Measurements from ENCODE around the gene TUBB.
"Not testable (repeated sequence)": the region's sequence is repeated elsewhere in the genome, so short reads cannot be mapped to it uniquely, and the experiment has no call there.

TUBB gene

DNA sequence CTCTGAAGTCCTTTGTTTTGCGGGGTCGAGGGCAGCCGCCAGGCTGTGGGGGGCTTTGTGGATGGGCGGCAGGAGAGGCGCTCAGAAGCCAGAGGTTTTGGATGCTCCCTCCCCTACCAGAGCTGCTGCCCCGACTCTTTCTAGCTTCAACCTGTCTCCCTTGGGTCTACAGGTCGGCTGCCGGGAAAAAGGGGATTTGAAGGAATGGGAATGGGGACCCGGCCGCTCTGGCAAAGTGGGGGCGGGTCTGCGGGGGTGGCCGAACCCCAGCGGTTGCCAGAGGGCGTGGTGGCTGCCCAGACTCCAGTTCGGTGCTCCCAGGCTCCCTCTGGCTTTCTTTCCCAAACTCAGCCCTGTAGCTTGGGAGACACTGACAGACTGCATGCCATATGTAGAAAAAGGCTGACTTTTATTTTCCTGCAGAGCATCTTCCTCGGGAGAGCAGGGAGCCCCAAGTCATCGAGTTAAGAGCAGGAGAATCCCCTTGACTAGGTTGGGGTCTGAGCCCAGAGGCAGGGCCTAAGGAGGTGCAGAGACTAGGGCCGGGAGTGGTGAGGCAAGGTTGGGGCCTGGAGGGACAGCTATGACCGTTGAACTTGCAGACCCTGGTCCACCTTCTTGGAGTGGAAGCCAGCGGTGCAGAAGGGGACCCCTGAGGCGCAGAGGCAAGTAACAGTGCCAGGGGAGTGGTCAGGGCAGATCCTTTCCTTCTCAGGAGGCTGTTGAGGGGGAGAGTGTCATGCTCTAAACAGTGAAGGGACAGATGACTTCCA, 32.3 kb upstream of the TUBB start:
- no peak for DNase-seq (ENCODE audit: low spot score)

DNA sequence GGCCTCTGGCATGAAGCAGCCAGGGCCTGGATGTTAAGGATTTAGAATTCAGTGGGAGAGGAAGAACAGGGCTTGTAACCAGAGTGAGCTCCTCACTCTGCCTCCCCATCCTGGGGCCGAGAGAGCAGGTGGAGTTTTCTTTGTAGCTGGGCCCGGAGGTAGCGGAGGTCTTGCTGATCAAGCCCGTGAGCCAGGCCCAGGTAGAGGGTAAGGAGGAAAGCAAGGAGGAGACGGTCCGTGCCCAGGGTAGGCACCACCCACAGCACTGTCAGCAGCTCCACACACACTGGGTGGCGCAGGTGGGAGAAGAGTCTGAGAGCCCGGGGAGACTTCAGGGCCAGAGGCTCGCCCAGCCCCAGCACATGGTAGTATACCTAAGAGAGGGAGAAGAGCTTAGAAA, 31.6 kb upstream of the TUBB start:
- peak; percentile 52 for DNase-seq (ENCODE audit: low spot score)

DNA sequence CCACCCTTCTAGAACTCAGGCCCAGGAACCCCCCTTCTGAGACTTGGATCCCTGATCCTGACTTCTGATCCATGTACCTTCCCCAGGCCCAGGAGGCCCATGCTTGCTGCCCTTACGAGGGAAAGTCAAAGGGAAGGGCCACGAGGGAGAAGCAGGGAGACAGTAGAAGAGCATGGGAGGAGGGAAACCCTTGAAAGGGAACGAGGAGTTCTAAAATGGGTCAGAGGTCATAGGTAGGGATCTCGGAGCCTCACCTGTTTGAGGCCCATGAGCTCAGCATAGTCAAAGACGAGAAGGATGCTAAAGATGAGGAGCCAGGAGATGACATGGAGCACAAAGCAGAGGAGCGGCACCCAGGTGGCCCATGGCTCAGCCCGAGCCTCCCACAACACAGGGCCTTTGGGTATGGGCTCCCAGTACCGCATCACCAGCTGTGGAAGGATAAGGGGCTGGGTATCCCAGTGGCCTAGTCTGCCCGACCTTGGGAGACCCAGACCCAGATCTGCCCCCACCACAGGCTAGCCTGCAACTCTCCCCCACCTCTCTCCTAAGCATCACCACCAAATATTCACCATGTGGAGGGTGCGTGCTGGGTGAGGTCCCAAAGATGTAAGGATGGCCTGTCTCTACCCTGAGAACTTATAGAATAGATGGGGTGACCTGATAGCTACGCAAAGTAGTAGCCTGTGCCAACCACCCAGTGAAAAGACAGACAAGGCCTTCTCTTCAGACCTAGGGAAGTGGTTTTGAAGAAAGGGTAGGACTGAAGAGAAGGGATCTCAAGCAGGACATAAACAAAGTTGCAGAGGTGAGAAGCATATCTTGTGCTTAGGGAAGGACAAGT, 30.9 kb upstream of the TUBB start:
- no peak for DNase-seq (ENCODE audit: low spot score)

DNA sequence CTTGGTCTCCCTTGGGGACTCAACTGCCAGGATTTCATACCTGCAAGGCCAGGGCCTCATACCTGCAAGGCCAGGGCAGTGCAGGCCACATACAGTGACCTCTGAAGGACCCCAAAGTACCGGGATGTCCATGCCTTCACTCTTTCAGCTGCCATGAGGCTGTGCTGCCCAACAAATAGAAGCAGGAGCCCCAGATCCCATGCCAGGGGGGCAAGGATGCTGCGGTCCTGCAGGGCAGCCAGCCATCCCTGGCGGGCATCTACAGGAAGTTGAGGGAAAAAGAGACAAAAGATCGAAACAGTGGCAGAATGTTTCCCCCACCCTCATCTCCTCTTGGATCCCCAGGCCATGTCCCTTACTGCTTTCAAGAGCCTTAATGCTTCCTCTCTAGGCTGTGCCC, 30.2 kb upstream of the TUBB start:
- DNase-seq (ENCODE audit: low spot score) = no peak

DNA sequence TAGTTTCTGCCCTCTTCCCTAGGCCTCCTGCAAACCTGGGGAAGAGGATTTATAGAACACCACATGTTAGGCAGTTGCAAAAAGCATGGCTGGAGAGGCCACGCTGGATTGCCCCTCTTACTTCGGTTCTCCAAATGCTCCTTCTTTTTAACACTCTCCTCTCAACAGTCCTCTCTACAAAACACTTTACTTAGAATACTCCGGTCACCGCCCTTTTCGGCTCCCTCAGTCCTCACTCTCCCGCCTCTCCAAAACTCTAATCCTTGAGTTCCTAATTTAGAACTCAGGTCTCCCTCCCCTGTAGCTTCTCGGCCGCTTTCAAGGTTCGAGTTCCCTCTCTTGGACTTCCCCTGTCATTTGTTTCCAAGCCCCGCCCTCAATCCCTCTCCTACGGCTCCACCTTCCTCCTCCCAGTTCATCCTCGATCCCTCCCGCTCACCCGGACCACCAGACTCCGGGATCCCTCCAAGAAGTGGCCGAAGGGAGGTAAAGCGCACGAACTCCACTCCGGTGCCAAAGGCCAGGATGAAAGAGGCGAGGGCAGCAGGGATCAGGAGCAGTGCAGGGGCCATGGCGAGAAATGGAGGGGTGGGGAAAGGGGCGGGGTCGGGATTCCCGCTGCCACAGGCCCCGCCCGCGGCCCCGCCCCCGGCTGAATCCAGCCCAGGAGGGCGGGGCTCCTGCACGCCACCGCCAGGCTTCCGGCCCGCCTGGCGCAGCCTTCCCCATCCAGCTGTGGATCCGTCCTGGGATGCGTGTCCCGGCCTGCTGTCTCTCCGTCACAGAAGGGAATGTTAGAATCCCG, 29.5 kb upstream of the TUBB start, which contains the start of gene NRM:
TSS of gene NRM (minus strand) at position 582 of the 805 bp plus-strand sequence. CDS start at position 572, 10 bp downstream.
- peak; percentile 81 for DNase-seq (ENCODE audit: low spot score)

DNA sequence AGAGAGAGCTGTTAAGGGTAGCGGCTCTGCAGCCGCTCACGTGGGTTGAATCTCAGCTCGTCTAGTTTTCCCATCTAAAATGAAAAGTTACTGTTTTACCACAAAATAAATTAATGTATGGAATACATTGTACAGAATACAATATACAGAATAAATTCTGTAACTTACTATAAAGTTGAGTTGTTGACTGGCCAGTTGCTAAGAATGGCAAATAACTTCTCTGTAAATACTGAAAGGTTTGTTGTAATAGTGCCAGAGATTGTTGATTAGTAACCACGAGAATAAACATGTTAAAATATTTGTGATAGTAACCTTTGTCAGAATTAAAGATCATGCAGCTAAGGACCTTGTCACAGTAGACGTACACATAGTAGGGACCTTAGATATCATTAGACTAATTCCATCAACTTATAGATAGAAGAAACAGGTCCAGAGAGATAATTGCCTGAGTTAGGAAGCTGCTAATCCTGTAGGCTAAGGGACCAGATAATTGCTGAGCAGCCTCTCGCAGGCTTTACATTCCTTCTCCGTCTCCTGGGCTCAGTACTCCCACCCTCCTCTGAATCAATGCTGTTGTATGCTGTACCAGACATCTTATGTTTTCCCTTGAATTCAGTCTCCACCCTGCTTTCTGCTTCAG, 28.8 kb upstream of the TUBB start:
- DNase-seq (ENCODE audit: low spot score) = no peak

DNA sequence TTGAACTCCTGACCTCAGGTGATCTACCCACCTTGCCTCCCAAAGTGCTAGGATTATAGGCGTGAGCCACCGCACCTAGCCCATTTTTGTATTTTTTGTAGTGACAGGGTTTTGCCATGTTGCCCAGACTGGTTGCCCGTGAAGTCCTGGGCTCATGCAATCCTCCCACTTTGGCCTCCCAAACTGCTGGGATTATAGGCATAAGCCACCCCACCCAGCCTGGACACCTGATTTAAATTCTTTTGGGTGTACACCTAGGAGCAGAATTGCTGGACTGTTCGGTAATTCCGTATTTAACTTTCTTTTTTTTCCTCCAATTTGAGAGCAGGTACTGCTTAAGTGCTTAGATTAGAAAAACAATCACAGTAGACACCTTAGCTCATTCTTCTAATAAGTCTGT, 23.7 kb upstream of the TUBB start:
- no peak for DNase-seq (ENCODE audit: low spot score)

DNA sequence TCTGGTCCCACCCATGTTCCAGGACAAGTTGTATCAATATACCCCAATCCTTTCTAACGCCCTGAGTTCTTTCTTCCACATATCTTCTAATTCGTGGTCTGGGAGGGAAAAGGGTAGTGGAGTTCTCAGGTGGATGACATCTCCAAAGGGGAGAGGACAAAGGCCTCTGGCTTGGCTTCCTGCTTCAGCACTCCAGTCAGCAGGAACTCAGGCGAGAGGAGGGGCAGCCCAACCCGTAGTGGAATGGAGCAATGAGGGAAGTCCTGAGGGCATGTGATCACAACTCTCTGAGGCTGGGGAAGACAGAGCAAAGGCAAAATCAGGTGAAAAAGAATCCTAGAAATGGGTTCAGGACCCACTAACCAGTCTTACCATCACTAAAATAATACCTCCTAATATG, 19.8 kb upstream of the TUBB start:
- DNase-seq (ENCODE audit: low spot score) = no peak

DNA sequence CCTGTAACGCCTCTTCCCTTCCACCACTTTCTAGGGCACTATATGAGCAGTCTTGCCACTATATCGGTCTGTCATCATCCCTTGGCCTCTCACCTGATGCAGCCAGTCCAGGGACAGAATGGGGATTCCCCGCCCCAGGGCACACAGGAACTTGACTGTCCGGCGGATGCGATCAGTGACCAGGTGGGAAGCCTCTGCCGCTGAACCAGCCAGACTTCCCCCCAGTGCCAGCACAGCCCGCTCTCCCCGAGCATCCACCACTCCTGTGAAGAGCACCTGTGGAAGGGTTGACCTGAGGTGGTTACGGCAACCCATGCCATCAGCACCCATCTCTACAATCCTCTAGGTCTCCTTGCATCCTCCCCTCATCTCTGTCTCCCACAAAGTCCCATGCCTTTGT, 17.1 kb upstream of the TUBB start:
- no peak for DNase-seq (ENCODE audit: low spot score)

DNA sequence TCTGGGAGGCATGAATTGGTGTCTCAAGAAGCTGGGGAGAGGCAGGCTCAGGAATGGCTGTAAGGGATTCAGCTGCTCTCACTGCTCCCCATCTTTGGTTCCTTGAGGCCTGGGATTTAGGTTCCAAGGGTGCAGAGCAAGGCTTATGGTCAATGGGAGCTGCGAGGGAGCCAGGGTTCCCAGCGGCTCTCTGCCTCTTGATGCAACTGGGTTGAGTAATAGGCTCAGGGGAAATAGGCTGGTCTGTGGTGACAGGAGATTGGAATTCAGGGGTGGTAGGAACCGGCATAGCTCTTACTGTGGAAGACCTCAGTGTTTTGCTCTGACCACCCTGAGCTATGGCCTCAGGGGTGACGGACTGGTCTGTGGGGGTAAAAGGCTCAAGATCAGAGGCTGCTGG, 16.3 kb upstream of the TUBB start:
- no peak for DNase-seq (ENCODE audit: low spot score)

DNA sequence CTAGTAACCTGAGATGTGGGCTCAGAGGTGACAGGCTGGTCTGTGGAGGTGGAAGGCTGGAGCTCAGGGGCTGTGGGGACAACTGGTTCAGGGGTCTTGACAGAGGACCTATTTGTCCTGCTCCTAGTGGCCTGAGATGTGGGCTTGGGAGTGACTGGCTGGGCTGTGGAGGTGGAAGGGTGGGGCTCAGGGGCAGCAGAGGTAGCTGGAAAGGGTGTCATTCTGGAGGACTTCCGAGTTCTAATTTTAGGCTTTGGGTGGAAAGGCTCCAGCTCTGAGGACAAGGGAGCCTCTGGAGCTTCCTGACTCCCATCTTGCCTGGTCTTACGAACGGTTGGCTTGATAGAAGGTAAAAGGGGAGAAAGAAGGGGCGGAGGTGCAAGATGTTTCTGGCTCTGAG, 14.5 kb upstream of the TUBB start:
- no peak for DNase-seq (ENCODE audit: low spot score)

DNA sequence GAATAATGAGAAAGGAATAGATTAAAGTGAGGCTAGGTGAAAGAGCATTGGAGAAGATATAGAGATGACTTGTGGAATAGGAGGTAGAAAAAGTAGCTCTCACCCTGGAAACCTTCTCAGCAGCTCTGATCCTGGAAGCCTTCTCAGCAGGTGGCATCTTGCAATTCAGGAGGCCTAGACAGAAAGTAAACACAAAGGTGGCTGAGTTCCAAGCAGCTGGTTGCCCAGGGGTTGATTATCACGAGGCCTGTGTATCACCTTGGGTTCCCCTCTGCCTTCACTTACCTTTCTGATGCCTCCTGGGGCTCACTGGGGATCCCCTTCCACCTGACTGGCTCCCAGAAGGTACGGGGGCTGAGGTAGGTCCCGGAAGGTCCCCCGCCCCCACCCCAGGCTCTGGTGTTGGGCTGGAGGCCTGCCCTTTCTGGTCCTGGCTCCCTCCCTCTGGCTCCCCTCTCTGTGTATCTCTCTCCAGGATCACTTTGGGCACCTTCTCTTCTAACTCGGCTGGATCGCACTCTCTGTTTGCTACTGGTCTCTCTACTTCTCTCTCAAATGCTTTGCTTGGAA, 12.8 kb upstream of the TUBB start:
- DNase-seq (ENCODE audit: low spot score) = no peak

DNA sequence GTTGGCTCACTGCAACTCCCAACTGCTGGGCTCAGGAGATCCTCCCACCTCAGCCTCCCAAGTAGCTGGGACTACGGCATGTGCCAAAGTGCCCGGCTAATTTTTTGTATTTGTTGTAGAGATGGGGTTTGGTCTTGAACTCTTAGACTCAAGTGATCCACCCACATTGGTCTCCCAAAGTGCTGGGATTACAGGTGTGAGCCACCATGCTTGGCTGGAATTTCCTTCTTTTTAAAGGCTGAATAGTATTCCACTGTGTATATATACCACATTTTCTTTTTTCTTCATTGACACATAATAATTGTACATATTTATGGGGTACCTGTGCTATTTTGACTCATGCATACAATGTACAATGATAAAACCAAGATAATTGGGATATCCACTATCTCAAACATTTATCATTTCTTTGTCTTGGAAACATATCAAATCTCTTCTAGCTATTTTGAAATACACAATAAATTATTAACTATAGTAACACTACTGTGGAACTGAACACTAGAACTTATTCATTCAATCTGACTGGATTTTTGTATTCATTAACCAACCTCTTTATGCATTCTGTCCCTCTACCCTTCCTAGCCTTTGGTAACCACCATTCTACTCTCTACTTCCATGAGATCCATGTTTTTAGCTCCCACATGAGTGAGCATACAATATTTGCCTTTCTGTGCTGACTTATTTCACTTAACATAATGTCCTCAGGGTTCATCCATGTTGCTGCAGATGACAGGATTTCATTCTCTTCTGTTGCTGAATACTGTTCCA, 10.9 kb upstream of the TUBB start:
- no peak for DNase-seq (ENCODE audit: low spot score)

DNA sequence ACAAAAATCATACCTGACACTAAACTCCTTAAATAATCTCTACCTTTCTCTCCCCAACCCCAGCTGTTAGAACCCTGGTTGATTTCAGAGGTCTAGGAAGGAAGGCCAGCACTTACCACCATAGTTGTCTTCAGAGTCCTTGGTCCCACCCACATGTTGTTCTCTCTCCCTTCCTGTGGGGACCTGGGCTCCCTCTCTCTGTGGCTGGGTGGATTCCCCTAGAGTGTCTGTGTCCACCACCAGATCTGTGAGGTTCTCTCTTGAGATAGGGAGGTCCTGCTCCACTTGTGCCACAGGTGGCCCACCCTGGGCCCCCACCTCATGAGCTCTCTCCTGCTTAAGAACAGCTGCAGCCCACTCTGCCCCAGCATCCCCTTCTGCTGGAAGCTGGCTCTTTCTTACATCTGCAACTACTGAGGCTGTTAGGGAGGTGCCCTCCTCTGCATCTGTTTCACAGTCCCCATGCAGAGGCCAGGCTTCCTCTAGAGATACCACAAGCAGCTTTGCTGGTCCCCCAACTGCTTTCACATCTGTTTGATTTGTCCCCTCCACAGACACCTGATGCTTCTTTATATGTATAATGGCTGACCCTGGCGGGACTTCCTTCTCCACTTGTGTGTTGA, 8.3 kb upstream of the TUBB start:
- DNase-seq (ENCODE audit: low spot score) = no peak

DNA sequence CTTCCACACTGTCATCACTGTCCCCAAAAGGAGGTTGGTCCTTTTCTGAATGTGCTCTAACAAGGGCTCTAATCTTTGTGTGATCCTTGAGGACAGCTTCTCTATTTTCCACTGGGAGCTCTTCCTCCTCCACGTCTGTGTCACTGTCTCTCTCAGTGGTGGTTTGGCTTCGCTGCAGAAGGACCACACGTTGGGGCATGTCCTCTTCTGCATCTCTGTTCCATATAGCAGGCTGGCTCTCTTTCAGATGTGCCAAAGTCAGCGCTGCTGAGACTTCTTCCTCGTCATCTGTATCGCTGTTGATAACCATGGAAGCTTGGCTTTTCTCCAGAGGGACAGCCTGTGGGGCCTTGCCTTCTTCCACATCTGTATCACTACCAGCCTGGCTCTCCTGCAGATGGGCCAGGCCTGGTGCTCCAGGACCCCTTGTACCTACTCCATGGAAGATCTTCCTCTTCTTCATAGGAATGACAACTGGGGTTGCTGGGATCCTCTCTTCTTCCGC, 7.7 kb upstream of the TUBB start:
- DNase-seq (ENCODE audit: low spot score) = no peak

DNA sequence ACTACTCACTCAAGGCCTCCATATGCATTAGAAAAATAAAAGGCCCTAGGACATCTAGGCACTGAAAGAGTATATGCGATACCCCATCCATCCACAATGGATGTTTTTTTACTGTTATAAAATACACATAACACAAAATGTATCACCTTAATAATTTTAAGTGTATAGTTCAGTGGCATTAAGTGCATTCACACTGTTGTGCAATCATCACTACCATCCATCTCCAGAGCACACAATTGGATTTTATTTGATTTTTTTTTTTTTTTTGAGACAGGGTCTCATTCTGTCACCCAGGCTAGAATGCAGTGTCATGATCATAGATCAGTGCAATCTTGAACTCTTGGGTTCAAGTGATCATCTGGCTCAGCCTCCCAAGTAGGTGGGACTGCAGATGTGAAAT, 5.9 kb upstream of the TUBB start:
- DNase-seq (ENCODE audit: low spot score) = no peak

DNA sequence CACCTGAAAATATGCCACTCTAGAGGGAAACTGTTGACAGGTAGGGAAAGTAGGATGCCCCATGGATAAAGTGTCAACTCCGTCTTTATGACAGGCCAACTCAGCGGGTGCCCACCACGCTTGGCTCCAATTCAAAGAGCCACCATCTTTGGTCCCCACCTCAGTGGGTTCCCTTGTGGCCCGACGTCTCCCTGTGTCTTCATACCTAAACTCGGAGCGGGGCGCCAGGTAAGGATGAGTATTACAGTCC, 3.3 kb upstream of the TUBB start:
- no peak for DNase-seq (ENCODE audit: low spot score)

DNA sequence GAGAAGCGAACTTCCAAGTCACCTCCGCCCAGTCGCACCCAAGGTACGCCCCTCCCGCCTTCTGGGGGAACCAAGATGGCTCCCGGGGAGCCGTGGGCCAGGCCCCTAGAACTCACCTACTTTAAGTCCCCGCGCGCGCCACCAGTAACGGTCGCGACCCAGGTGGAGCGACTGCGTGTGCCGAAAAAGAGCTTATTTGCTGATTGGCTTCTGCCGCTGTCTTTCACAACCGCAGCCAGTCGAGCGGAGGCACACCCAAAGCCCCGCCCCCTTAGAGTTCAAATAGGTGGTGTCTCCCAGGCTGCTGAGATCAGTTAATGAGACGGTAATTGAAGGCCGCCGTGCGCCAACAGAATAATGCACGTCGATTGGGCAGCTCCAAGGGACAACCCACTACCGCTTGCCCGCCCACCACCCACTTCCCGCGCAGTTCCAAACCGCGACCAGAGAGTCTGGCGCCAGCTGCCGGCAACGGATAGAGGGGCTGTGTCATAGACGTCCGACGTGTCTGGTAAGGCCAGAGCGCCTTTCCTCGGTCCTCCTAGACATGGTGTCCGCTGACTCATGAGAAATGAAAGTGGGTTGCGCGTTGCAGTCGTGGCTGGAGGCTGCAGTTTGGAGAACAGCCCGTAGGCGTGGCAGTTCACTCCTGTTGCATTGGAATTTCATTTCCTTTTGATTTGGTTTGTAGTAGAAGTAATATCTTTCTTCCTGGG, 2.9 kb upstream of the TUBB start, which contains the start of gene MDC1:
TSS of gene MDC1 (minus strand) at position 153 of the 716 bp plus-strand sequence. CDS start 2,106 bp downstream, outside the sequence.
- peak; percentile 96 for DNase-seq (ENCODE audit: low spot score)

DNA sequence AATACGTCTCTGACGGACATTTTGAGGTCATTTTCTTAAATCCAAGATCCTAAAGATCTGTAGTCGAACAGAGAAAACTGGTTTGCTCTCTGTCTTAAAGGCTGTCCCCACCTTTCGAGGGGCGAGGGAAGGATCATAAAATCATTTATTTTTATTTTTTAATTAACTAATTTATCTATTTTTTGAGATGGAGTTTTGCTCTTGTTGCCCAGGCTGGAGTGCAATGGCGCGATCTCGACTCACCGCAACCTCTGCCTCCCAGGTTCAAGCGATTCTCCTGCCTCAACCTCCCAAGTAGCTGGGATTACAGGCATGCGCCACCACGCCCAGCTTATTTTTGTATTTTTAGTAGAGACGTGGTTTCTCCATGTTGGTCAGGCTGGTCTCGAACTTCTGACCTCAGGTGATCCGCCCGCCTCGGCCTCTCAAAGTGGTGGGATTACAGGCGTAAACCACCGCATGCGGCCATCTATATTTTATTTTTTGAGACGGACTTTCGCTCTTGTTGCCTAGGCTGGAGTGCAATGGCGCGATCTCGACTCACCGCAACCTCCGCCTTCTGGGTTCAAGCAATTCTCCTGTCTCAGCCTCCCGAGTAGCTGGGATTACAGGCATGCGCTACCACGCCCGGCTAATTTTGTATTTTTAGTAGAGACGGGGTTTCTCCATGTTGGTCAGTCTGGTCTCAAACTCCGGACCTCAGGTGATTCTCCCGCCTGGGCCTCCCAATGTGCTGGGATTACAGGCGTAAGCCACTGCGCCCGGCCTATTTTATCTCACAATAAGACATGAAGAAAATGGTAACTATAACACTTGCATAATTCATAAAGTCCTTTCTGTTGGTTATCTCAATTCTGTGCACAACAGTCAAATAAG, 2.1 kb upstream of the TUBB start:
- not testable (repeated sequence) for DNase-seq (ENCODE audit: low spot score)
